Mucosa of descending colon (tissue), 3 donors: ENCODE measurements around the gene STIMATE. TPM values are rescaled to one million over a fixed set of nuclear protein-coding genes. Genes with fewer than 3 reads are reported as not detected.
A peak's percentile ranks its signal among the peaks of the same experiment; 100 is the strongest.

Experiments used
- ATAC-seq: fragments of 200-7000 bp; cut with Tn5 transposase; one replicate; pipeline ENCODE4 v1.9.1; 2020; ENCODE audit warnings: mild to moderate bottlenecking, moderate library complexity
- DNase-seq, 3 donors: peaks; one replicate each; pipeline ENCODE4 v3.0.0-alpha.2; 2020
- H3K36me3 ChIP-seq: fragments of 200-600 bp; one replicate; pipeline ENCODE4 v1.8.0; 2021; ENCODE audit warnings: low read depth, mild to moderate bottlenecking
- H3K4me1 ChIP-seq: fragments of 200-600 bp; one replicate; pipeline ENCODE4 v1.8.0; 2021; ENCODE audit warnings: low read depth, mild to moderate bottlenecking
- H3K4me3 ChIP-seq: fragments of 200-600 bp; one replicate; pipeline ENCODE4 v1.8.0; 2021; ENCODE audit warnings: mild to moderate bottlenecking
- H3K9me3 ChIP-seq: fragments of 200-600 bp; one replicate; pipeline ENCODE4 v1.8.0; 2021; ENCODE audit warnings: mild to moderate bottlenecking
- CTCF ChIP-seq: fragments of 200-600 bp; IDR thresholded peaks from one replicate; pipeline ENCODE4 v1.8.0; 2022; ENCODE audit warnings: antibody characterized with exemption, mild to moderate bottlenecking
- intact Hi-C, 2 donors: fragments of 100-400 bp; cut with DNase I in 1 of 2; cut with micrococcal nuclease in 1 of 2; formaldehyde crosslinking; loops; one replicate each; pipeline versions ENCODE4 v1.11.0 to v1.11.1; 2022; cut with DNase I, micrococcal nuclease
- total RNA-seq, 3 donors: library from RNA; stranded (reverse); fragmentation: NEBNext Ultra II Directional in 2 of 3; extraction: Animal tissue kit (Norgen Biotek cat#: 25700) in 2 of 3; gene quantifications; one replicate each; pipeline versions ENCODE4 v1.2.1 to v1.2.4, GENCODE V29; 2021 to 2023
- donor health status: DM: no; HTN: no; CAD: no; lungs with moderate emphysema.
- donor health status: DM: no; HTN: no; CAD: no.
- donor health status: DM: no; HTN: yes; CAD: no.

STIMATE gene
- total RNA-seq, 3 donors from 2014 or later: 9.3 to 14.8 (median 11.1) TPM

DNA sequence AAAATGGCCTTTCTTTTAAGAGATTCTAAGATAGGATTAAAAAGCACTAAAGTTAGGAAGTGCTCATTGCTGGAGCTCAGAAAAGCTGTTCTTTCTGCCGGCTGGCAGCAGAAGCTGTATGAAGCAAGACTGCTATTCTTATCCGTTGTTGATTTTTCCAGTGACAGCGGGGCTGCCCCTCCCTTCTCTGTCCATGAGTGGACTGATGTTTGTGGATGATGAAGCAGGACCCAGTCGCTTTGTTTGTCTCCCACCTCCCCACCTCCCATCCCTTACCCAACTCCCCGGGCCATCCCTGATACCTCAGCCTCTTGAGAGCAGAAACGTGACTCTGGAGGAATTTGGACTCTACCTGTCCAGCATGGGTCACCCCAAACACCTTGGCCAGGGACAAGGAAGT is 52.2 kb downstream of the STIMATE start:
- intact Hi-C loops: no loop called here
- no peak overlapping the region for H3K4me3 ChIP-seq
- peak; percentile 50 for ATAC-seq
- peak in 1 of 3 donors; percentile 34 for DNase-seq
- no peaks in the 10 kb centered on the region for H3K4me1 ChIP-seq
- no peaks in the 10 kb centered on the region for H3K36me3 ChIP-seq
- TF ChIP-seq CTCF: no peak
- no peaks in the 10 kb centered on the region for H3K9me3 ChIP-seq

DNA sequence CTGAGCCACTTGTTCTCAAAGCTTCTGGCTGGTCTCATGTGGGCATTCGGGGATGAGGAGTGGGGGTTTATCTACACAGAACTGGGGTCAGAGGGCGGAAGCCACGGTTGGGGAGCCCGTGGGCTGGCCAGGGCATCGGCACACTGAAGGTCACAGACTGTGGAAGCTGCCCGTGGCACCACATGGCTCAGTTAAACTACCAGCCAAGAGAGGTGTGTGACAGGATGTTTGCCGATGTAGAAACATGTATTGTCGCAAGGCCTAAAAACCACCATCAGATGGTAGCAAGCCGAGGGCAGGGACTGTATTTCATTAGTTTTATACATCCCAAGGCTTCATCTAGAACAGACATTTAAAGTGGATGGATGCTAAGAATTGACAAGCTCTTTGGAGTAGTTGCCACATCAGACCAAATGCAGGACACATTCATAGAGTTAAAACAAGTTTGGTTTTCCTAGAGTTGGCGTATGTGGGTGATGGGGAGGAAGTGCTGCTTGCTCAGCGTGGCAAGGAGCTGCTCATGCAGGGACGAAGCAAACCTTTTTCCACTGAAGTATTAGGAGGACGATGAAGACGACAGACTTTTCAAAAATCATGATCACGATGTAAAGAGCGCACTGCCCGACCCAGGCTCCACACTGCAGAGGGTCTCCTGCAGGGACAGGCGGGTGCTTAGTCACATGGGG is 52.9 kb downstream of the STIMATE start:
- intact Hi-C loops: no loop called here
- Histone ChIP-seq H3K4me3 (no peak overlapping the region), H3K9me3 (no peaks in the 10 kb centered on the region), H3K4me1 (no peaks in the 10 kb centered on the region), H3K36me3 (no peaks in the 10 kb centered on the region)
- DNase-seq (no peak), ATAC-seq (no peak)
- TF ChIP-seq CTCF: no peak

GRCh38 chr3:52843881-52844280 is 53.5 kb downstream of the STIMATE start:
- Histone ChIP-seq H3K36me3 (no peaks in the 10 kb centered on the region), H3K4me1 (no peaks in the 10 kb centered on the region), H3K9me3 (no peaks in the 10 kb centered on the region), H3K4me3 (no peak overlapping the region)
- no peak for TF ChIP-seq CTCF
- DNase-seq: no peak
- ATAC-seq: no peak
- intact Hi-C loops: no loop called here

- intact Hi-C loops: no loop called here
- Histone ChIP-seq H3K4me3 (no peak overlapping the region), H3K36me3 (no peaks in the 10 kb centered on the region), H3K4me1 (no peaks in the 10 kb centered on the region), H3K9me3 (no peaks in the 10 kb centered on the region)
- TF ChIP-seq CTCF: no peak
- DNase-seq (no peak), ATAC-seq (no peak)
Measured at GRCh38 chr3:52843108-52843865, 54.1 kb downstream of the STIMATE start.

GRCh38 chr3:52842424-52842823 is 54.9 kb downstream of the STIMATE start:
- Histone ChIP-seq H3K36me3 (no peaks in the 10 kb centered on the region), H3K4me1 (no peaks in the 10 kb centered on the region), H3K4me3 (no peak overlapping the region), H3K9me3 (no peaks in the 10 kb centered on the region)
- intact Hi-C loops: no loop called here
- no peak for ATAC-seq
- DNase-seq: no peak
- TF ChIP-seq CTCF: no peak
